GM20000 (cell line): ENCODE data around the gene LRBA.

ENCODE experiments used
- DNase-seq: peaks from one replicate; pipeline ENCODE4 v3.0.0; 2012; ENCODE audit warnings: low spot score
- TF ChIP-seq, protein P1 (sequence below): IDR thresholded peaks from 2 replicates; pipeline ENCODE4 v1.5.1; 2012; ENCODE audit warnings: mild to moderate bottlenecking, control low read depth; ENCODE audit errors: extremely low read depth, missing control alignments

The LRBA gene

DNA sequence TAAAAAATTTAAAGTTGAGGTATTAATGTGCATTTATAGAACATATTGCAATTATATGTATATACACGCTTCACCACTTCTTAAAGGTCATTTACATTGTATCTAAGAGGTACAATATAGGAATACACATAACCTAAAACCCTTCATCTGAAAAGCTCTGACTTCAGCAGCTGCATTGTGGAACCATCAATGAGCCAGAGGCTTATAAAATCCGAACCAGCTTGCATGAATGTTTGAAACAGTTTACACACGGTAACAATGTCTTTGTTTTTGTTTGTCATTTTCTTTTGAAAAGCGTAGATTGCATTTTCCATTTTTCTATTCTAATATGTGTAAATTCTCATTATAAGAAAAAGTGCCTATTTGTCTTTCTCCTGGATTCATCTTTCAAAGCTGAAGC, 715.3 kb downstream of the LRBA start:
- DNase-seq, result no peak

DNA sequence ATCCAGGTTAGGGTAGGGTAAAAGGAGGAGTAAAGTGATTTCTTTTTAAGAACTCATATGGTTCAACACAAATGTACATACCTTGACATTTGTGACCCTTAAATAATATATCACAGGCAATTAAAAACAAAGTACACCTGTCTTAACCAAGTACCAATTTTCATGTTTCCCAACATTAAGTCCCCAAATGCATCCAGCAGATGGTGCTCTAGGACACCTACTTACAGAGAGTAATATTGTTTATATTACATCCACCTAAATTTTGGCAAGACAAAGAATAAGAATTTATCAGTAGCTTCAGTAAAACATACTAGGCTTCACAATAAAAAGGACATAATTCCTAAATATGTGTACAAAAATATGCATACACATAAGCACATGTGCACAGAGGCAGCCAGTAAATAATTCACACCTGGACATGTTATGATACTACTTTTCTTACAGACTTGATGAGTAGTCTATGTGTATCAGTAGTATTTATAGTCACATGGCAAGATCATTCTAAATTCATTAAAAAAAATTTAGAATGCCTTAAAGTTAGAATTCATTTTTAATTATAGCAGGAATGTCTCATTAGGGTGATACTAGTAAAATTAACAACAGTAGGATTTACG, 717.1 kb downstream of the LRBA start:
- no peak for DNase-seq
- TF ChIP-seq, protein P1, sequence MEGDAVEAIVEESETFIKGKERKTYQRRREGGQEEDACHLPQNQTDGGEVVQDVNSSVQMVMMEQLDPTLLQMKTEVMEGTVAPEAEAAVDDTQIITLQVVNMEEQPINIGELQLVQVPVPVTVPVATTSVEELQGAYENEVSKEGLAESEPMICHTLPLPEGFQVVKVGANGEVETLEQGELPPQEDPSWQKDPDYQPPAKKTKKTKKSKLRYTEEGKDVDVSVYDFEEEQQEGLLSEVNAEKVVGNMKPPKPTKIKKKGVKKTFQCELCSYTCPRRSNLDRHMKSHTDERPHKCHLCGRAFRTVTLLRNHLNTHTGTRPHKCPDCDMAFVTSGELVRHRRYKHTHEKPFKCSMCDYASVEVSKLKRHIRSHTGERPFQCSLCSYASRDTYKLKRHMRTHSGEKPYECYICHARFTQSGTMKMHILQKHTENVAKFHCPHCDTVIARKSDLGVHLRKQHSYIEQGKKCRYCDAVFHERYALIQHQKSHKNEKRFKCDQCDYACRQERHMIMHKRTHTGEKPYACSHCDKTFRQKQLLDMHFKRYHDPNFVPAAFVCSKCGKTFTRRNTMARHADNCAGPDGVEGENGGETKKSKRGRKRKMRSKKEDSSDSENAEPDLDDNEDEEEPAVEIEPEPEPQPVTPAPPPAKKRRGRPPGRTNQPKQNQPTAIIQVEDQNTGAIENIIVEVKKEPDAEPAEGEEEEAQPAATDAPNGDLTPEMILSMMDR, result peak; percentile 35

More for the DNA sequence above, 715.3 kb downstream of the LRBA start:
- TF ChIP-seq, protein P1, result no peak

DNA sequence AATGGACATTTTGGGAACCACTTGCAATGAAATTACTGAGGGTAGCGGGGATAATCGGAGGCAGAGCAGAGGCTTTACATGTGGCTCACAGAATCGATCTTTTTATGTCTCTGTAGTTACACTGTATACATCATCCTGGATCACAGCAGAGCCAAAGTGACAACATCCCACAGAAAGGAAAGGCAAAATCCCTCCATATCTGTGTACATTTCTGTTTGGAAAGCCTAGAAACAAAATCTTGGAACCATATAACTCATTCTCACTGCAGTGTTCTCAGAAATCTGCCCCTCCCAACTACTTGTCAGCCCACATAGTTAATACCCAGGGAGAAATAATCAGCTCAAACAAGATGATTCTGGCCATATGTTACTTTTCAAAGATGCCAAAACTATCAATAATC, 725.2 kb downstream of the LRBA start:
- no peak for DNase-seq
- TF ChIP-seq, protein P1, result no peak

DNA sequence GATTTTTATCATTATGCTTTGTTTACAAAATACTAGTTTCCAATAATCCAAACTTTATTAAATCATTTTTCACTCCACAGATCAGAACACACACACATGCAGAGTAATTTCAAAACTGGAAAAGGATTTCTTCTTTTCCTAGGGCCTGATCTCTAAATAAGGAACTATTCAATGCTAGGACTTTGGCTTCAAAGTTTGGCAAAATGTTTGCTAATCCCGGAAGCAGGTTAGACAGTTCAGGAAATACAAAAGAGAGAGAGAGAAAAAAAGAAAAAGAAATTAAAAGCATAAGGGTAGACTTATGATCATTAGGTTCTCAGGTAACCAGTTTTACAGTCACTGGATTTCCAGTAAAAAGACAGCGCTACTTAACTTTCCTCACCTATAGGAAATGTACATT, 725.9 kb downstream of the LRBA start:
- DNase-seq, result no peak
- TF ChIP-seq, protein P1, result no peak

DNA sequence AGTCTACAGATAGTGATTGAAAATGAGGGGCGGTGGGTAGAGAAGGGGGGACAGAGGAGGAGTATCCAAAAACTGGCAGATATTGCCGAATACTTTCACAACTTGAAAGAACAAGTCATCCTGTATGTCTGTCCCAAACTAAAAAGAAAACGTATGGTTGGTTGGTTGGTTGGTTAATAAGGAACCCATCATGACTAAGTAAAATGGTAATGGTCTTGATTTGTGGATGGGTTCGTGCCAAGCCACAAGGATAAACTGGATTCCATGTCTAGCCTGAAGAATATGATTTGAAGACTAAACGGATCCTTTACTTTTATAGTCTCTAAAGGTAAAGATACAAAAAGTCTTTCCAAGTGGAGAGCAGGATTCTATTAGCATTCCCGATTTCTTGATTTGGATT, 728.4 kb downstream of the LRBA start:
- TF ChIP-seq, protein P1, result no peak
- no peak for DNase-seq

DNA sequence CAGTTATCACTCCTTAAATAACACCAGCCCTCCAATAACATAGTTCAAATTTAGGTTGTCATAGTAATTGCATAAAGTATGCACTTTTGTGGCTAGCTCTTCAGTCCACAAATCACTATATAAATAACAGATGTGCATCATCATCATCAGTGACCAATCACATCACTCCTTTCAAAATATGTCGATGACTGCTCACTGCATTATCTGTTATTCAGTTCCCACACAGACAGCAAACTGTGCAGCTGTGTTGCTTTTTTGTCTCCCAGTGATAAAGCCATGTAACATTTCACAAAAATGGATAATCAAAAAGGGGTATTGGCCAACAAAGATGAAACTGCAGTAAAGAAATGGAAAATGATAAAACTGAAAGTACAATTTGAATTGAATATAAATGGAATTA, 731.4 kb downstream of the LRBA start:
- TF ChIP-seq, protein P1, result no peak
- DNase-seq, result no peak

DNA sequence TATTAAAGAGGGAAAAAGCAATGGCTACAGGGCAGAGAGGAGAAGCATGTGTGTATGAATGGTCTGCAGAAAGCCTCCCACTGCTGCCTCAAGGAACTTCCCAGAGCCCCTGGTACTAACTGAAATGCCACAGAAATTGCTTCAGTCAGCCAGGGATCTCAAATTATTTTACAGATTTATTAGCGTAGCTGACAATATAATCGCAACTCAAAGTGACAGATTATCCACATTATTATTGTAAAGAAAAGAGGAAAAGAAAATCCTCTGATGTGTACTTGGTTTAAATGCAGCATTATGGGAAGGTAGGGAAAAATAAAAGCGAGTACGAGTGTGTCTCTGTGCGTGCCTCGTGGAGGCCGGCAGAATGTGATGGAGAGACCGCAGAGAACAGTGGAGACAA, 734.1 kb downstream of the LRBA start:
- DNase-seq, result no peak
- TF ChIP-seq, protein P1, result no peak
